HG03432 (cell line): ENCODE measurements around the gene TGFBR3.
"Not testable (repeated sequence)": the region's sequence is repeated elsewhere in the genome, so short reads cannot be mapped to it uniquely, and the experiment has no call there.

Source experiments
- ATAC-seq: cut with Tn5 transposase; IDR thresholded peaks from one replicate; pipeline ENCODE4 v1.9.1; 2021; ENCODE audit warnings: mild to moderate bottlenecking, moderate library complexity; ENCODE audit not compliant: unreplicated experiment

Gene TGFBR3

DNA sequence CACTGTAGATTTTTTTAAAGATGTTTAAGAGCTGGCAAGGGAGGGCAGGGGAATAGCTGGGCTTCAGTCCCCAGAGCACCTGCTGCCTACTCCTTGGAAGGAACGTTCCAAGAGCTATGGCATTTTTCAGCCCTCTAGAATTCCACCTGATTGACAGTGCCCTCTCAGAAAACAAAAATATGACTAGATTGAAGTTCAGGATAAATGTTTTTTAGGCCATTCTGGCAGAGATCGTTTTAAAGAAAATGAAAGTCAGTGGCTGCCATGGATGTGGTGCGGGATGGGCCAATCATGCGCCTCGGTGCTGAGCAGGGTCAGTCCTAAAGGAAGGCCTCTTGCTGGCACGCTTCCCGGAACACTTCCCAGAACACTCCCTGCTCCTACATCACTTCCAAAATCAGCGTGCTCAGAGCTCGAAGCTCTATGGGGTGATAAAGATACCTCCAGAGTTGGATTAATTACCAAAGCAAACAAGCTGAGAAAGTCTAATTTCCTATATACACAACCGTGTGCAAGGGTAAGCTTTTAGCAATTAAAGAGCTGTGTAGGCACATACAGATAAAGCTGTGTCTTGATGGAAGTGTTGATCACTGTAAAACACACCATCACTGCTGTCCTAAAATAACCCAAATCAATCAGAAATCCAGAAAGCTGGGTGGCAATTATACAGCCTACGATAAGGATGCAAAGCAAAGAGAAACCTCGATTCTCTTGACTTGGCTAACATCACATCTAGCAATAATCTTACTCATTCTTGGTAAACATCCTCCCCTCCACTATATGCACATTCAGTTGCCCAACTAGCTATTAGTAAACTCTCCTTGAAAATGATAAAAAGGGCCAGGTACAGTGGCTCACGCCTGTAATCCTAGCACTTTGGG is 34.6 kb downstream of the TGFBR3 start:
- ATAC-seq = no peak

- no peak for ATAC-seq
These were observed 35.2 kb downstream of the TGFBR3 start for GRCh38 chr1:91850708-91851107.

- ATAC-seq = no peak
These were observed 38.1 kb downstream of the TGFBR3 start for GRCh38 chr1:91847851-91848250.

DNA sequence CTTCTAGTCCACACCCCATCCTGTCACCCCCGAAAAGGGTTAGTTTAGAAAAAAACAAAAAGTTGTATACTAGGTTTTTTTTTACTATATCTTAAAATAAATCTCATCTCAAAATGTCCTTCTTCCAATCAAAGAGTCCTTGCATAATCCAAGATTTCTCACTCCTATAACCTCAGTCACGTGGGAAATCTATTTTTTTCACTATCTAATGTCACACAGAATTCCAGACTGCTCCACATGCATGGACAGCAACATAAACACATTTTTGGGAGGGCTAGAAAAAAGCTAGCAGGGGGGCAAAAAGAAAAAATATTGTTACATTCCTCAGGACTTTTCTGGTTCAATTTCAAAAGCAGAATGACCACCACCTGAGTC is 39.3 kb downstream of the TGFBR3 start:
- ATAC-seq = no peak

- ATAC-seq = no peak
These were observed 39.8 kb downstream of the TGFBR3 start for GRCh38 chr1:91846007-91846638.

DNA sequence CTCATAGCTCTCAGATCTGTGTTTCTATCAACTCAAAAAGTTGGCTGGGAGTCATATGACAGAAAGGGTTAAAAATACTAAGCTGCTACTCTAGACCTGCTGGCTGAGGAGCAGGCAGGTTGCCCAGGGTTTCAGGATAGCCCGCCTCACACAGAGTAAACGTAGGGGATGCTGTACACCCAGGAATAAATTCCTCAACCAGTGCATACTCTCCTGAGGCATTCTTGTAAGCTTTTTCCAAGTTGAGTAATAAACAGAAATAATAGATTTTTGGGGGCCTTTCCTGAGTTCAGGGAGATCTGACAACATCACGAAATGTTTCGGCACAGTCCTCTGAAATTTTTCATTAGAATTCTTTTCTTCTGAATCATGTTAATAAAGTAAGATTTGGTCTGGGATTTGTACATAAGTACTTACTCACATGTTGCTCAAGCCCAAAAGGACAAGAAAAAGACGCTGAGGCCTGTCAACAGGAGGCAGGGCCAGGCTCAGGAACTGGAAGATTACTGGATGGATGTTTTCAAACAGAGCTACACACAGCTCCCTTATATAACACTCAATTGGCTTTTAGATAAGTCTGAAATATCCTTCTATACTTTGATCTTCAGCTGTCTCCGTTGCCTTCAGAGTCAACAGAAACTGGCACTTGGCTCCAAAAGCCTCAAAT is 41.0 kb downstream of the TGFBR3 start:
- no peak for ATAC-seq

DNA sequence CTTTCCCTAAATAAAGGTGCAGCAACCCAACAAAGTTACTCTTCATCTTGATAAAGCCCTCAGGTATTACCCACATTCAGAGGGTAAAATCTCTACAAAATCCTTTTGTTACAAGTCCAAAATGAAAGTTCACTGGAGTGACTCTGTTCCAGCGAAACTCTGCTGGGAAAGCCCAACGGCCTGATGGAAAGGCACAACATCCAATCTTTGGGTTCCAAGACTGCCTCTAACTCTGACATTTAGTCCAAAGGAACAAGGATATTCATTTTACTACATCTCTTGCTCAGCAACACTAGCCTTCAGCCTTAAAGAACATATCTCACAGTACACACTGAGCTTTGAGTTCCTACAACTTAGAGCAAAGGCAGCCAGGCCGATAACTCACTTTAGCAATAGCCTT is 42.1 kb downstream of the TGFBR3 start:
- no peak for ATAC-seq

- ATAC-seq = no peak
These were observed 43.4 kb downstream of the TGFBR3 start for GRCh38 chr1:91842563-91842962.

- no peak for ATAC-seq
These were observed 43.9 kb downstream of the TGFBR3 start for GRCh38 chr1:91842056-91842455.

- not testable (repeated sequence) for ATAC-seq
These were observed 45.7 kb downstream of the TGFBR3 start for GRCh38 chr1:91840276-91840675.

GRCh38 chr1:91836331-91837040 is 49.5 kb downstream of the TGFBR3 start:
- no peak for ATAC-seq

DNA sequence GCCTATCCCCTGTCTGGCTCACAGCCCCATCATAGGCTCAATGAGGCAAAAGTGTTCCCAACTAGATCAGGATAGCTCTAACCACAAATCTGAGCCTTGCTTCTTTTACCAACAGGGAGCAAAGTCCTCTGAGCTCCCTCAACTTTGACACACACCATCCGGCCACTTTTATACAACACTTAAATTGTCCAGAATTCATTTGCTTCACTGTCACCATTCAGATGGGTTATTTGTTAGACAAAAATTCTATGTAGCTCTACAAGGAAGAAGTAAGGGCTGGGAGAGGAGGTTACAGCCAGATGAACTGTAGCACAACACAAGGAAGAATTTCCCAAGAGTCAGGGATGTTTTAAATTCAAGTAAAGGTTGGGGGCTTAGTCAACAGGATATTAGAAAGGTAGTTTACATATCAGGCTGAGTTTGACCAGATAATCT is 50.8 kb downstream of the TGFBR3 start:
- no peak for ATAC-seq

GRCh38 chr1:91834549-91834948 is 51.4 kb downstream of the TGFBR3 start:
- ATAC-seq = not testable (repeated sequence)

- ATAC-seq = no peak
These were observed 52.0 kb downstream of the TGFBR3 start for GRCh38 chr1:91833946-91834345.

DNA sequence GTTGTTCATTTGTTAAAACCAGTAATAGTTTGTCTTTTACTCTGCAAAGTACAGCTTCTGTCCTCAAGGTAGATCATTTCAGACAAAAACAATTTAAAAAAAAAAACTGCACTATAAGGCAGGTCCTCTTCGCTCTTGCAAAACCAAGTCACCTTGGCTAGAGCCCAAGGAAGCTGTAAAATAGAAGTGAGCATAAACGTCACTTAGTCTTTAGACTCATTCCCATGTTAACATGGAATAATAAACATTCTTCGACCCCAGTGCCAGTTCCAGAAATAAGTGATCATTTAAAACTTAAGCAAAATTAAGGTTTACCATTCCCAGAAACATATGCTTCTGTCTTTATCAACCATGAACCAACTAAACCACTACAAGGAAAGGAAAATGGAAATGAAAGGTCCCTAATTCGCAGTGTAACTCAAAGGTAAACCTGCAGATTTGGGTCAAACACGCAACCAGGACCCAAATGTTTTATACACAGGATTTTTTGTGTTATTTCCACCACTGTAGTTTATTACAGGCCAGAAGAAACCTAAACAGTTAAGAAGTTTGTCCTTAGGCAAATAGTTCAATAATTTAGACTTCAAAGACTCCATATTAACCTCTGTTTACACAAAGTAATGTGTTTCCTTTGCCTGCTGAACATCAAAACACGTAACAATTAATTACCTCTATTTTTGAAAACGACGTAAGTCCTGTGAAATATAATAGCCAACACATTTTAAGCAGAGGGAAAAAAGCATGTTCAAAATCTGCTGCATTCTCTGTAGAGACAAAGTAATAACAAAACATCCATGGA is 54.6 kb downstream of the TGFBR3 start:
- ATAC-seq = no peak

DNA sequence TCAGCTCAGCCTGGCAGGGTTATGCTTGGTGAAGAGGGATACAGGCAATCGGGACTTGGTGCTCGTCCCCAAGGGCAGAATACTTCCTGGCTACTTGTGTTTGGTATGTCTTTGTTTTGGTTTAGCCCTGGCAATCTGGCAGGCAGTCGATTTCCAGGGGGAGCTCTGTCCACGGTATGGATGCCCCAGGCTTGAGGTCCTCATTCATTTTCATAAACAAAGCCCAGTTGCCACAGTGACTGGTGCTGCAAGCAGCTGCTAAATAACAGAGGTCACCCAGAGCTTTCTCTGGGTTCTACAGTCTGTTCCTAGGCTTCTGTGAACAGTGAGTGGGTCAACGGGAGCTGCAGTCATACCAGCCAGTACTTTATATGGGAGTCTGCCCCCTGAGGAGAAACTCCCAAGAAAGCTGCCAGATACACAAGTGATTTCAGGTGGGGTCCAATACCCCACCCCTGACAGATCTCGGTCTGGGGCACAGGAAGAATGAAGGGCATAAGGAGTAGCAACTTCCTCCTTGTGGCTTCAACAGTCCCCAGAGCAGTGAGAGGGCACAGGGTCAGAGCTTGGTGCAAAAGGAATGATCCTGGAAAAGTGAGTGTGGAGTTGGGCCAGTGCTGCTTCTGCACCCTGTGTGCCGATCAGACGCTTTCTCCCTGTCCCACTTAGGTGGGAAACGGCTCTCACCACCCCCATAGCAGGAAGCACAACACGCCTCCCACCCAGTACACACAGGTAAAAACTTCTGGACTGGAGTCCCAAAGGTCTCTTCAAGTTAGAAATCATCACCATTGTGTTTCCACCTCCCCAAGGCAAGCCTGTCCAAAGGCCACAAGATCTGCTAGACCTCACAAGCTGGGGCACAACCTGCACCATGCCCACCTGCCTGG is 55.5 kb downstream of the TGFBR3 start:
- ATAC-seq = no peak

DNA sequence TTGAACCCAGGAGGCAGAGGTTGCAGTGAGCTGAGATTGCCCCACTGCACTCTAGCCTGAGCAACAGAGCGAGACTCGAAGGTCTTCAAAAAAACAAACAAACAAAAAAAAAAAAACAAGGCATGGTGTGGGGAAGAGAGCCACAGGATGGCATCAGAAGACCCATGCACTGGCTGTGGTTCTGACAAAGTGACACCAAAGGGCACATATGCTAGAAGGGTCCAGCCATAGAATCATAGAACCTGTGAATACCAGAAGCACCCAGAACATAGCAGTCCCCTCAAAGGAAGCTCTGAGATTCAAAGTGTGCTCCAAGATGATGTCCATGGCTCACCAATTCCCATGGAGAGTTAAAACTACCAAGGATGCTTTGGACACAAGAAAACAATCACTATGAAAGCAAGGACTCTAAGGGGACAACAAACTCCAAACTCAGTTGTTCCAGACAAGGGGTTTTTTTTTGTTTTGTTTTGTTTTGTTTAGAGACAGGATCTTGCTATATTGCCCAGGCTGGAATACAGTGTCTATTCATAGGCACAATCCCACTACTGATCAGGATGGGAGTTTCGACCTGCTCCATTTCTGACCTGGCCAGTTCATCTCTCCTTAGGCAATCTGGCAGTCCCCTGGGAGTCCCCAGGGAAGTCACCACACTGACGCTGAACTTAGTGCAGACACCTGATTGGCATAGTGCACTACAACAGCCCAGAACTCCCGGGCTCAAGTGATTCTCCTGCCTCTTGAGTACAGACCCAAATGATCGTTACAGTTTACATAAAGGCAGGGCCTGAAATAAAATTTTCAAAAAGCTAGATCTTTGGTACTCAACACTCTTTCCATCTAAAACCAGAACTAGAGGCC is 56.4 kb downstream of the TGFBR3 start:
- ATAC-seq = peak; percentile 35

DNA sequence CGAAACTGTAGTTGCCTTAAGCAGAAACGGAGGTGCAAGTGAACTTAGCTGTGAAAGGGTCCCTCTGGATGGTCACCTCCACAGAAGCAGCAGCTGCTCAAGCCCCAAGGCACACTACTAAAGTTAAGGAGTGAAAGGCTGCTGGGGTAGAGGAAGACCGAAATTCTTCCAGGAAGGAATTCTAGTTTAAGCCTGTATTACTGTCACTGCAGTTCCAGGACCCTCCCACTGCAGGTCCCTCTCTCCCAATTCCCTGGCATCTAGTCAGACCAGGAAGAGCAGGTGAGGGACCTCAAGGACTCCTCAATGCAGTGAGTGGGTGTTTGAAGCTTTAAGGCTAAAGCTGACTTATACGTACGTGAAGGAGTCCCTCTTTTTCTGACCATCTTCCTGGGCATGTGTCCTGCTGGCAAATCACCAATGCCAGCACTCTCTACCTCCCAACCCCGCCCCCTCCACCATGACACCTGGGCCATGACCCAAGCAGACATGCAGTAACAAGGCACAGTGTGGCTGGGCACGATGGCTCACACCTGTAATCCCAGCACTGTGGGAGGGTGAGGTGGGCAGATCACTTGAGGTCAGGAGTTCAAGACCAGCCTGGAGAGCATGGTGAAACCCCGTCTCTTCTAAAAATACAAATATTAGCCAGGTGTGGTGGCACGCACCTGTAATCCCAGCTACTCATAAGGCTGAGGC is 57.2 kb downstream of the TGFBR3 start:
- ATAC-seq = no peak
